WERI-Rb-1 (cell line): ENCODE results near the gene MAP1LC3B2.

ENCODE experiments used
- DNase-seq: peaks from one replicate; pipeline ENCODE4 v3.0.0-alpha.2; 2020
- H3K27ac ChIP-seq: fragments of 250-450 bp; sonication (Bioruptor Pico); 2 replicates; pipeline ENCODE4 v1.5.1; 2020; ENCODE audit warnings: mild to moderate bottlenecking, moderate library complexity
- H3K27me3 ChIP-seq: fragments of 250-450 bp; sonication (Bioruptor Pico); 2 replicates; pipeline ENCODE4 v1.5.1; 2021; ENCODE audit warnings: mild to moderate bottlenecking, low read depth, moderate library complexity; ENCODE audit not compliant: insufficient read depth, severe bottlenecking
- H3K36me3 ChIP-seq: fragments of 250-450 bp; sonication (Bioruptor Pico); 2 replicates; pipeline ENCODE4 v1.5.1; 2020; ENCODE audit warnings: mild to moderate bottlenecking, moderate library complexity
- H3K4me3 ChIP-seq: 2 replicates; pipeline ENCODE4 v1.5.1; 2011; ENCODE audit warnings: low read depth, mild to moderate bottlenecking, control low read depth, low read length
- H3K9me3 ChIP-seq: fragments of 250-450 bp; sonication (Bioruptor Pico); 2 replicates; pipeline ENCODE4 v1.5.1; 2021; ENCODE audit warnings: mild to moderate bottlenecking, moderate library complexity; ENCODE audit not compliant: severe bottlenecking
- TF ChIP-seq, protein P1 (sequence below): IDR thresholded peaks from 2 replicates; pipeline ENCODE4 v1.5.1; 2011; ENCODE audit warnings: low read depth, mild to moderate bottlenecking, control low read depth, inconsistent platforms, low read length

Gene MAP1LC3B2

DNA sequence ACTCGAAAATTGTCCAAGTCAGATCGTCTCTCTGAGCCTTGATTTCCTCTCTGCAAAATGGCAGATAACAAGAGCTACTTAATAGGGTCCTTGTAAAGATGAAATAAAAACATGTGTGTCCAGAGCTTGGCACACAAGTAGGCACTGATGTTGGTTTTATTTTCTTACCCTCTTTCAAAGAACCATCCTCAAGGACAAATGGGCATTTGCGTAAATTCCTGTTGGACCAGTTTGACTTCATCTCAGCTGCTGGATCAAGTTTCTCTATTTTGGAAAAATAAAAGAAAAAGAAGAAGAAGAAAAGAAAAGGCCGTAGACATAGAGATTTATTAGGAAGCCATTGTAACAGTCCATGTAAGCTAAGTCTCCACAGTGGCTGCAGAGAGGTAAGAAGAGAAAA is 47.2 kb downstream of the MAP1LC3B2 start:
- Histone ChIP-seq H3K27me3 (no peaks in the 10 kb centered on the region), H3K36me3 (no peaks in the 10 kb centered on the region), H3K27ac (no peak overlapping the region), H3K9me3 (no peaks in the 10 kb centered on the region), H3K4me3 (no peak overlapping the region)
- TF ChIP-seq, protein P1, sequence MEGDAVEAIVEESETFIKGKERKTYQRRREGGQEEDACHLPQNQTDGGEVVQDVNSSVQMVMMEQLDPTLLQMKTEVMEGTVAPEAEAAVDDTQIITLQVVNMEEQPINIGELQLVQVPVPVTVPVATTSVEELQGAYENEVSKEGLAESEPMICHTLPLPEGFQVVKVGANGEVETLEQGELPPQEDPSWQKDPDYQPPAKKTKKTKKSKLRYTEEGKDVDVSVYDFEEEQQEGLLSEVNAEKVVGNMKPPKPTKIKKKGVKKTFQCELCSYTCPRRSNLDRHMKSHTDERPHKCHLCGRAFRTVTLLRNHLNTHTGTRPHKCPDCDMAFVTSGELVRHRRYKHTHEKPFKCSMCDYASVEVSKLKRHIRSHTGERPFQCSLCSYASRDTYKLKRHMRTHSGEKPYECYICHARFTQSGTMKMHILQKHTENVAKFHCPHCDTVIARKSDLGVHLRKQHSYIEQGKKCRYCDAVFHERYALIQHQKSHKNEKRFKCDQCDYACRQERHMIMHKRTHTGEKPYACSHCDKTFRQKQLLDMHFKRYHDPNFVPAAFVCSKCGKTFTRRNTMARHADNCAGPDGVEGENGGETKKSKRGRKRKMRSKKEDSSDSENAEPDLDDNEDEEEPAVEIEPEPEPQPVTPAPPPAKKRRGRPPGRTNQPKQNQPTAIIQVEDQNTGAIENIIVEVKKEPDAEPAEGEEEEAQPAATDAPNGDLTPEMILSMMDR, result no peak
- DNase-seq, result no peak

DNA sequence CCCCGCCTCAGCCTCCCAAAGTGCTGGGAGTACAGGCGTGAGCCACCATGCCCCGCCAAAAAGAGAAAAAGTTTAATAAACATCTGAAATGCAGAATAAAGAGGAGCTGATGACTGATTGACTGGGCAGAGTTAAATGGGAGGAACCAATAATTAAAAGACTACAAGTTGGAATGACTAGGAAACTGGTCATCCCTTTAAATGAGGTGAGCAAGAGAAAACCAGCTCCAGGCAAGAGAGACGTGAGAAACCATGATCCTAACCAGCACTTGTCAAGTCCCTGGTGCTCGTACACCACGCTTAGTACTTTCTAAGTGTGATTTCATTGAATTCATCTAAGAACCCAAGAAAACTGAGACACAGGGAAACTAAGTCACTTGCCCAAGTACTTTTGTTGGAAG is 47.9 kb downstream of the MAP1LC3B2 start:
- H3K27me3 ChIP-seq, result no peaks in the 10 kb centered on the region
- TF ChIP-seq, protein P1, result no peak
- H3K27ac ChIP-seq, result no peak overlapping the region
- no peaks in the 10 kb centered on the region for H3K9me3 ChIP-seq
- H3K36me3 ChIP-seq, result no peaks in the 10 kb centered on the region
- DNase-seq, result no peak
- no peak overlapping the region for H3K4me3 ChIP-seq

DNA sequence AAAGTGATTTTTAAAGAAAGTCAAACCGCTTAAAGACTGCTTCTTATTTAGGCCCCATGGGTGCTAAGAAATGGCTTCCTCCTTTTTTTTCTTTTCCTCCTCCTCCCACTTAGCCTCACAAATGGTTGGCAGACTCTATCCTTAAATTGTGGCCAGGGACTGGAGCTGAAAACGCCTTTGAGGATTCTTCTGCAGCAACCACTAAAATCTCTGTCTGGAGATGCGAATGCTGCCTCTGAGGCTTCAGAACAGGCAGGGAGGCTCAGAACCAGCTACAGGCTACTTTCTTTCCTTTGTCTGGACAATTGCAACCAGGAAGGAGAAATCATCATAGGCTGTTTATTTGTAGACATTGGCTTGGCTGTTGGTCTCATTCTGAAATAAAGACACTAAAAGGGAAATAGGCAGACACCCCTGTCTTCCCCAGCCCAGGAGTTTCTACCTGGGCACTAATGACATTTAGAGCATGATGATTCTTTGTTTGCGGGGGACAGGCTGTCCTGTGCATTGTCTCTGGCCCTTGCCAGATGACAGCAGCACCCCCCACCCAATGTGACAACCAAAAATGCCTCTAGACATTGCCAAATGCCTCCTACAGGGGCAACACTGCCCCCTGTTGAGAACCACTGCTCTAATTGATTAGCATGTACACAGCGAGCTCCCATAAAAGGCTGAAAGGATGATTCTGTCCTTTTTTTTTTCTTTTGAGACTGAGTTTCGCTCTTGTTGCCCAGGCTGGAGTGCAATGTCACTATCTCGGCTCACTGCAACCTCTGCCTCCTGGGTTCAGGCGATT is 50.3 kb downstream of the MAP1LC3B2 start:
- DNase-seq, result peak; percentile 39
- Histone ChIP-seq H3K4me3 (no peak overlapping the region), H3K27me3 (no peaks in the 10 kb centered on the region), H3K36me3 (no peaks in the 10 kb centered on the region), H3K27ac (no peak overlapping the region), H3K9me3 (no peaks in the 10 kb centered on the region)
- TF ChIP-seq, protein P1, result peak; percentile 43

- TF ChIP-seq, protein P1, result no peak
These were observed 51.9 kb downstream of the MAP1LC3B2 start for GRCh38 chr12:116610971-116611541.

DNA sequence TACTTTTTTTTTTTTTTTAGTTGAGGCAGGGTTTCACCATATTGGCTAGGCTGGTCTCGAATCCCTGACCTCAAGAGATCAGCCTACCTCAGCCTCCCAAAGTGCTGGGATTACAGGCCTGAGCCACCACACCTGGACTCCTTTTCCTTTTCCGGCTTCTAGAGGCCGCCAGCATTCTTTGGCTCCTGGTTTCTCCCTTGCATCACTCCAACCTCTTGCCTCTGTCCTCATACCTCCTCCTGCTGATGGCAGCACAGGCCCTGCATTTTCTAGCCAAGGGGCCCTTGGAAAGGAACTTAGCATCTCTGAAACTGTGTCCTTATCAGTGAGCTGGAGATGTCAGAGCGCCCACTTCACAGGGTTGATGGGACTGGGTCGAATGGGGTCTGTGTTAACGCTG is 53.3 kb downstream of the MAP1LC3B2 start:
- no peaks in the 10 kb centered on the region for H3K36me3 ChIP-seq
- H3K27me3 ChIP-seq, result no peaks in the 10 kb centered on the region
- no peak overlapping the region for H3K4me3 ChIP-seq
- no peaks in the 10 kb centered on the region for H3K9me3 ChIP-seq
- TF ChIP-seq, protein P1, result no peak
- H3K27ac ChIP-seq, result no peak overlapping the region
- no peak for DNase-seq

More at GRCh38 chr12:116610971-116611541, 51.9 kb downstream of the MAP1LC3B2 start:
- Histone ChIP-seq H3K4me3 (no peak overlapping the region), H3K36me3 (no peaks in the 10 kb centered on the region), H3K27me3 (no peaks in the 10 kb centered on the region), H3K27ac (no peak overlapping the region), H3K9me3 (no peaks in the 10 kb centered on the region)
- no peak for DNase-seq
